HCT116 (cell line): Measurements from ENCODE around the gene MIAT.

Experiments
- CEBPB ChIP-seq: IDR thresholded peaks from 2 replicates; pipeline ENCODE4 v1.6.1; 2012; ENCODE audit warnings: low read depth
- EZH2 ChIP-seq: fragments of 200-600 bp; sonication (generic); IDR thresholded peaks from 2 replicates; pipeline ENCODE4 v1.6.1; 2017; ENCODE audit warnings: antibody characterized with exemption, mixed run types
- EZH2phosphoT487 ChIP-seq: fragments of 200-600 bp; IDR thresholded peaks from 2 replicates; pipeline ENCODE4 v1.6.1; 2018; ENCODE audit warnings: antibody characterized with exemption, borderline replicate concordance
- JUND ChIP-seq: IDR thresholded peaks from 2 replicates; pipeline ENCODE4 v1.6.1; 2012
- POLR2A ChIP-seq: IDR thresholded peaks from 2 replicates; pipeline ENCODE4 v1.7.0; 2011; ENCODE audit warnings: borderline replicate concordance; ENCODE audit not compliant: insufficient read depth, insufficient read length; ENCODE audit errors: extremely low read depth
- TCF7L2 ChIP-seq: IDR thresholded peaks from 2 replicates; pipeline ENCODE4 v1.7.0; 2011; ENCODE audit warnings: borderline replicate concordance, inconsistent platforms; ENCODE audit not compliant: insufficient read depth, insufficient read length; ENCODE audit errors: extremely low read depth
- YY1 ChIP-seq: IDR thresholded peaks from 2 replicates; pipeline ENCODE4 v1.6.1; 2011; ENCODE audit warnings: low read length, low read depth, moderate library complexity, mild to moderate bottlenecking; ENCODE audit not compliant: insufficient replicate concordance; ENCODE audit errors: extremely low read depth
- ZBTB33 ChIP-seq: IDR thresholded peaks from 2 replicates; pipeline ENCODE4 v1.6.1; 2011; ENCODE audit warnings: mild to moderate bottlenecking, low read length, moderate library complexity; ENCODE audit not compliant: insufficient replicate concordance; ENCODE audit errors: extremely low read depth
- TF ChIP-seq, protein P1 (sequence below), 3 experiments: fragments of 200-600 bp in 1 of 3; sonication (generic) in 1 of 3; IDR thresholded peaks in 2 of 3; conservative IDR thresholded peaks in 1 of 3; 2 replicates each; pipeline ENCODE4 v1.5.1; 2012 to 2017; ENCODE audit warnings: low read depth in 2 of 3, low read length in 2 of 3, antibody characterized with exemption in 1 of 3, borderline replicate concordance in 1 of 3, control low read depth in 1 of 3, mild to moderate bottlenecking in 1 of 3, mixed read lengths in 1 of 3, mixed run types in 1 of 3, moderate library complexity in 1 of 3; ENCODE audit not compliant: insufficient read depth in 1 of 3

DNA sequence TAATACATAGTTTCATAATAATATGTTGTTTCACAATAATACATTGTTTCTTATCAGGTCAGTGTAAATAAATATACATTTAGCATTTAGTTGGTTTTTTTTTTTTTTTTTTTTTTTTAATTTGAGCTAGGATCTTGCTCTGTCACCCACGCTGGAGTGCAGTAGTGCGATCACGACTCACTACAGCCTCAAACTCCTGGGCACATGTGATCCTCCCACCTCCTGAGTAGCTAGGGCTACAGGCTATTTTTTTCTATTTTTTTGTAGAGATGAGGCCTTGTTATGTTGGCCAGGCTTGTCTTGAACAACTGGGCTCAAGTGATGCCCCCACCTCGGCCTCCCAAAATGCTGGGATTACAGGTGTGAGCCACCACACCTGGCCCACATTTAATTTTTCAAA is 43.5 kb downstream of the MIAT start:
- TF ChIP-seq EZH2 = no peak
- no peak for TF ChIP-seq ZBTB33
- TF ChIP-seq, protein P1, sequence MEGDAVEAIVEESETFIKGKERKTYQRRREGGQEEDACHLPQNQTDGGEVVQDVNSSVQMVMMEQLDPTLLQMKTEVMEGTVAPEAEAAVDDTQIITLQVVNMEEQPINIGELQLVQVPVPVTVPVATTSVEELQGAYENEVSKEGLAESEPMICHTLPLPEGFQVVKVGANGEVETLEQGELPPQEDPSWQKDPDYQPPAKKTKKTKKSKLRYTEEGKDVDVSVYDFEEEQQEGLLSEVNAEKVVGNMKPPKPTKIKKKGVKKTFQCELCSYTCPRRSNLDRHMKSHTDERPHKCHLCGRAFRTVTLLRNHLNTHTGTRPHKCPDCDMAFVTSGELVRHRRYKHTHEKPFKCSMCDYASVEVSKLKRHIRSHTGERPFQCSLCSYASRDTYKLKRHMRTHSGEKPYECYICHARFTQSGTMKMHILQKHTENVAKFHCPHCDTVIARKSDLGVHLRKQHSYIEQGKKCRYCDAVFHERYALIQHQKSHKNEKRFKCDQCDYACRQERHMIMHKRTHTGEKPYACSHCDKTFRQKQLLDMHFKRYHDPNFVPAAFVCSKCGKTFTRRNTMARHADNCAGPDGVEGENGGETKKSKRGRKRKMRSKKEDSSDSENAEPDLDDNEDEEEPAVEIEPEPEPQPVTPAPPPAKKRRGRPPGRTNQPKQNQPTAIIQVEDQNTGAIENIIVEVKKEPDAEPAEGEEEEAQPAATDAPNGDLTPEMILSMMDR (IDR thresholded peaks at IDR 0.05 in 2 of 3, conservative IDR thresholded peaks at IDR 0.05 in 1 of 3; ENCODE audit: borderline replicate concordance in 1 of 3, insufficient read depth in 1 of 3, low read depth in 2 of 3, low read length in 2 of 3) = no peak
- TF ChIP-seq POLR2A = no peak
- no peak for TF ChIP-seq EZH2phosphoT487
- no peak for TF ChIP-seq YY1
- no peak for TF ChIP-seq TCF7L2
- TF ChIP-seq CEBPB = no peak
- no peak for TF ChIP-seq JUND
